HG03045 (cell line): ENCODE data around the gene C2CD3.
"Not testable (repeated sequence)": the region's sequence is repeated elsewhere in the genome, so short reads cannot be mapped to it uniquely, and the experiment has no call there.

Experiments
- ATAC-seq: cut with Tn5 transposase; IDR thresholded peaks from one replicate; pipeline ENCODE4 v1.9.1; 2021; ENCODE audit warnings: mild to moderate bottlenecking, moderate library complexity; ENCODE audit not compliant: unreplicated experiment

C2CD3 gene

GRCh38 chr11:74123008-74123448 is 47.8 kb downstream of the C2CD3 start:
- ATAC-seq = no peak

DNA sequence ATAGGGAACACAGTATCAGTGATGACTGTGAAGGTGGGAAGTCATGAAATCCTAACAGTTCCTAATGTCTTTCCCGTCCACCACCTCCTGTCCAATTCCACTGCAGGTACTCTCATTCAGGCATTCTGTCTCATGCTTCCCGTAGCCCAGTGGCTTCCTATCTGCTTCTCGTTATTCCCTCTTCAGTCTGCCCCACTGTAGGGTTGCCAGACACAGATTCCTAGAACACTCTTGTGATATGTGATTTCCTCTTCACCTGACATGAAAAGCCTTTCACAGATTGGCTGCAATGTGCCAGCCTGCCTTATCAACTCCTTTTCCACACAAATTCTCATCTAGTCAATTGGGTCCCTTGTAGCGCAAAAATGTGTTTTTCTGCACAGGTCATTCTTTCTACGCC is 49.0 kb downstream of the C2CD3 start:
- ATAC-seq = no peak

GRCh38 chr11:74120260-74121035 is 50.4 kb downstream of the C2CD3 start:
- not testable (repeated sequence) for ATAC-seq

DNA sequence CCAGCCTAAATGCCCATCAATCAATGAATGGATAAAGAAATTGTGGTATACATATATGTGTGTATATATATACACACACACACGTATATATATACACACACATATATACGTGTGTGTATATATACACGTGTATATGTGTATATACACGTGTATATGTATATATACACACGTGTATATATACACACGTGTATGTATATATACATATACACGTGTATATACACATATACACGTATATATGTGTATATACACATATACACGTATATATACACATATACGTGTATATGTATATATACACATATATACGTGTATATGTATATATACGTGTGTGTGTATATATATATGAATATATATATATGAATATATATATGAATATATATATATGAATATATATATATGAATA is 54.1 kb downstream of the C2CD3 start:
- ATAC-seq = no peak

DNA sequence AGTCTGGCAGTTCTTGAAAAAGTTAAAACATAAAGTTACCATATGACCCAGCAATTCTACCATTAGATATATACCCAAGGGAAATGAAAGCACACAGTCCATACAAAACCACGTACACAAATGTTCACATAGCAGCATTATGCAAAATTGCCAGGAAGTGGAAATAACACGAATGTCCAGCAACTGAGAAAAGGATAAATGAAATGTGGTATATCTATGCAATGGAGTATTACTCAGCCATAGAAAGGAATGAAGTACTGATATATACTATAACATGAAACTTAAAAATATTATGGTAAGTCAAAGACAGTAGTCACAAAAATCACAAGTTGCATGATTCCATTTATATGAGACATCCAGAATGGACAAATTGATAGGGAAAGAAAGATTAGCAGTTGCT is 57.9 kb downstream of the C2CD3 start:
- no peak for ATAC-seq

DNA sequence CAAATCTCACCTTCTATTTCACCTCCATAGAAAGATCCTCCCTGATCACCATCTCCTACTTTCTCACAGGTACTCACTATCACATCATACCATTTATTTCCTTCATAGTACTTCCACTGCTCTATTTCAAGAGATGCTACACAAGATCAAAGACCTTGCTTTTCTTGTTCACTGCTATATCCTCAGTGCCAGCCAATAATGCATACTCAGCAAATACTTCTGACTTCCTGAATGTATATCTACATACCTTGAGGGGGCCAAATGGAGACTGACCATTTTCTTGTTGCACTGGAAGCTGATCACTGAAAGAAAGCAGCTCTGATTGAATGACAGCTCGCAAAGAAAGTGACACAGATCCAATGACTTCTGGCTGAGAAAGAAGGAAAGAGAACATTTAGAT is 64.7 kb downstream of the C2CD3 start:
- no peak for ATAC-seq

DNA sequence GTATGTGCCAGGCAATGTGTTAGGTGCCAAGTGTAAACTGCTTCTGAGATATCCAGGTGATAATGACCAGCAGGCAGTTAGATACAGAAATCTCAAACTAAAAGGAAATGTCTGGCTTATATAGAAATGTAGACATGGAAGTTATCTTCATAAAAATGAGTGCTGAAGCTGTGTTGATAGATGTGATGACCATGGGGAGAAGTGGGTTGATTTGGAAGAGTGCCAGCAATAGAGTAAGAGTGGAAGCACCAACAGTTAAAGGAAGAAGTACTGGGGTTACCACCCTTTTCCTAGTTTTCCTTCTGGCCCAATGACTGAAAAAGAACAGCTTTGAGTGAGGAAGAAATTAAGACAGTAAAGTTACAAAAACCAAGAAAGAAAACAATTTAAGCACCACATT is 68.5 kb downstream of the C2CD3 start:
- ATAC-seq = no peak

DNA sequence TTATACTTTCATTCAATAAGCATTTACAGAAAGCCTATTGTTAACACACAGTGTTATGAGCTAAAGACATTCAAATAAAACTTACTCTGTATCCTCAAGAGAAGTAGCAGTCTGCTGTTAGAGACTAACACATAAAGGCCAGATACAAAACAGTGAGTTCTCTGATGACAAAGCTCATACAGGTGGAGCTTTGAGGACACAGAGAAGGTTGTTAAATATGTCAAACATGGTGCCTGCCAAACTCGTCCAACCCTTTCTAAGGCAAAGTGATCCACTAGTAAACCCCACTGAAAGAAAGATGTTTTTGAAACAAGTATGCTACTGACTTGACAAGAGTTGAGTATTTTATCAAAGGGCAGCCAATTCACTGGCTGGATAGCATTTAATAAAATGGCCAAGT is 70.1 kb downstream of the C2CD3 start:
- no peak for ATAC-seq

GRCh38 chr11:74100231-74100630 is 70.6 kb downstream of the C2CD3 start:
- no peak for ATAC-seq

DNA sequence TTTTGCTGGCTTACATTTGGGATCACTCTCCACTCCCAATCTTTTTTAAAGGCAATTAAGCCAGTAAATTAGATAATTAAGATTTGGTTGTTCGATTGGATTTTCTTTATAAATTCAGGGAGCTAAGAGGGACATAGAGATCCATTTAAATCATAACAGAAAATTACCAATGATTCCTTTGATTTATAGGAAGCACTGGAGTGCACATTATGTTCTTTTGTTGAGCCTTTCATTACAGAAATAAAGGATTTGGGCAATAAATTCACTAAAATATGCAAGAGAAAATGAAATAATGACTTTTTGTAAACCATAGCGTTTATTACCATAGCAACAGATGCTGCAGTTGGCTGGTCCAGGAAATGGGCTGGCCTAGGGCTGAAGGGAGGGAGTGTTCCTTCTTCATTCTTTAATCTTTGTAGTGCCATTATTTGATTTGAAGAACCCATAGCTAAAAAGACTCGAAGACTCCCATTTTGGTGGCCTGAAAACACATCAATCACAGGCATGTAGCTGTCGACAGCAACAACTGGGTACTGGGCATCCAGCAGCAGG is 73.0 kb downstream of the C2CD3 start:
- ATAC-seq = no peak

- ATAC-seq = no peak
Measured at GRCh38 chr11:74094393-74094792, 76.4 kb downstream of the C2CD3 start.

DNA sequence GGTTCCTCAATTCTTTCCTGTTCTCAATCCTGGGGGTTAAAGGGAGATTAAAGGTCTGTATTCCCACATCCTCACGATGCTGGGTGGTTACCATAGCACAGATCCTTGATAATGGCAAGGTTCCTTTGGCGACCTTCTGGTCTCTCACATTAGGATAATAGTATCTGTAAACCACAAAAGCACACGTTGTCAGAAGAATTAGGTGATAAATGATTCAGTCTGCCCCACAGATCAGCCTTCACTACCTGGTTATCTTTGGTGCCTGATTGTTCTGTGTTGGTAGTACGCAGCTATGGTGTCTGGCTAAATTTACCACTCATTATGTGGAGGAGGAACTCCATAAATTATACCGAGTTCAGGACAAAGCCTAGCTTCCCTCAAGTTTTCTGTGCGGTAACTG is 78.4 kb downstream of the C2CD3 start:
- ATAC-seq = no peak

DNA sequence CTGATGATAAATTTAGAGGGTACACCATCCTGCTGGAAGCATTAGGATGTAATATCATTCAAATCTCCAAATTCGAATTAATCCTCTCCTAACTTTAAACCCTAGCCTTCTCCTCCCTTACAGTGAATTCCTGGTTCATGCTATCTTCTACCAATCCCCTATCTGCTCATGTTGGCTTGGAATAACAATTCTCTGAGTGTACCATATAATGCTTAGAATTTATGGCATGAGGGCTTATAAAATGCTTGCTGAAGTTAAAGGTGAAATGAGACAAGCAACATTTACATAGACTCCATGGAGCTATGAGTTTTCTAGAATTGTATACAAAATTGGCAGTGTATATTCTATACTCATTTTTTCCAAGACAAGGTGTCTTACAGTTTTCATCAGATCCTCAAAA is 79.3 kb downstream of the C2CD3 start:
- no peak for ATAC-seq

- no peak for ATAC-seq
Measured at GRCh38 chr11:74090701-74091100, 80.1 kb downstream of the C2CD3 start.

DNA sequence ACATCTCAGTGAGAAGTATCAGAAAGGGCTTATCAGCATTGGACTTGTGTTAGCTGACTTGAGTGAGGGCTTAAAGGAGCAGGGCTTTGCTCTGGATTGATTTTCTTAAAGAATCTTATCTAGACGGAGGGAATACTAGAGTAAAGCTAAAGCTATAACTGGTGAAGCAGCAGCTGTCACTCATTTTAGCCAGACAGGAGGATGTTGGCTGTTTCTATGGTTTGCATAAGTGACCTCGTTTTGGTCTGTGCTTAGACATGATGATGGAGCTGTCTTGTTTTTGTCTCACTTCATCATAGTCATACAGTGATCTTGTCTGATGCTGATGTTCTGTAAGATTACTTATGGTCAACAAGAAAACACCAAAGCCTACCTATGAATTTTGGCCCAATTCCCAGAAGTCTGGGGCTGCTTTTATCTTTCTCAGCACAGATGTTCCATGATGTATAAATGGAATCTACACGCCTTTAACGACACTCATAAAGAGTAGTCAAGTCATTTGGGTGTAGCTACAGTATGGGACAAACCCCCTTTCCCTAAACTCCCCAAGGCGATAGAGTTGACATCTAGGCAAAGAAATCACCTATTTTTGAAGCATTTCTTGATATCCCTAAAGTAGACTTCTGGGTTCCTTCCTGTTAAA is 84.4 kb downstream of the C2CD3 start:
- ATAC-seq = no peak

DNA sequence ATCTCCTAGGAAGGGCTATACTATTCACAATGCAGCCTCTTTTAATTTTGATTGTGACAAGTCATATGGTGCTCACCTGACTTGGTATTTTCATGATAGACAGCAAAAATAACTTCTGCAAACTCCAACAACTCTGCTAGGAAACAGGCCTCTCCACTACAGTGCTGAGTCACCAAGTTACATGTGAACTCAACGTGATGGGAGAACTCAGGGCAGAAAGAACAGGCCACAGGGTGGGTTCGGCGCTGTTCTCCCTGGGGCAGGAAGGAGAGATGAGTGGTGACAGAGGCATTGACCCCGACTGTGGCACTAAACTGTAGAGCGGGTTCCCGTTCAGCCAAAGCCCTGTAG is 85.3 kb downstream of the C2CD3 start:
- no peak for ATAC-seq

DNA sequence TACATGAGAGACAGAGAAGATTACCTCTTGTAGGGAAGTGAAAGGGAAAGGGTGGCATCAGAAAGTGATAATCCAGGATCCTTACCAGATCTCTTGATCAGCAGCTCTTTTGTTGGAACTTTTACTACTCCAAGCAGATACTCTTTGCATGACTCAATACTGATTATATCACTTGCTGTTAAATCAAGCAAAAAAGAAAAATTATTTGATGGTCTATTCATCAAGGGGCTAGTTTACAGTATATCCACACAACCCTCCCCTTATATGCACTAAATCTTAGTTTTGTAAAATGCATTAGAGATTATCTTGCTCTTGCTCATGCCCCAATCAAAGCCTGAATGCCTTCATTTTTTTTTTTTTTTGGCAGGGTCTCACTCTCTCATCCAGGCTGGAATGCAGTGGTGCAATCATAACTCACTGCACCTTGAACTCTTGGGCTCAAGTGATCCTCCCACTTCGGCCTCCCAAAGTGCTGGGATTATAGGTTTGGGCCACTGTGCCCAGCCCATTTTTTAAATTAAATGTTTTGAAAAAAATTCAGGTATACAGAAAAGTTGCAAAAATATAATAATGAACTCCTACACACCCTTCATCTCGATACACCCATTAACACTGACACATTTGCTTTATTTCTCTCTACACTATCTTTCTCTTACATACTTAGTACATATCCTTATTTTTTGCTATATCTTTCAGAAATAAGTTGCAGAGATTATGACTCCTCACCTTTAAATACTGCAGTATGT is 85.8 kb downstream of the C2CD3 start:
- ATAC-seq = no peak

DNA sequence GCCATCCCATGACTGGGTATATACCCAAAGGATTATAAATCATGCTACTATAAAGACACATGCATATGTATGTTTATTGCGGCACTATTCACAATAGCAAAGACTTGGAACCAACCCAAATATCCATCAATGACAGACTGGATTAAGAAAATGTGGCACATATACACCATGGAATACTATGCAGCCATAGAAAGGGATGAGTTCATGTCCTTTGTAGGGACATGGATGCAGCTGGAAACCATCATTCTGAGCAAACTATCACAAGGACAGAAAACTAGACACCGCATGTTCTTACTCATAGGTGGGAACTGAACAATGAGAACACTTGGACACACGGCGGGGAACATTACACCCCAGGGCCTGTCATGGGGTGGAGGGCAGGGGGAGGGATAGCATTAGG is 86.9 kb downstream of the C2CD3 start:
- not testable (repeated sequence) for ATAC-seq

- ATAC-seq = no peak
Measured at GRCh38 chr11:74081428-74081827, 89.4 kb downstream of the C2CD3 start.

GRCh38 chr11:74077193-74077592 is 93.6 kb downstream of the C2CD3 start:
- ATAC-seq = no peak

DNA sequence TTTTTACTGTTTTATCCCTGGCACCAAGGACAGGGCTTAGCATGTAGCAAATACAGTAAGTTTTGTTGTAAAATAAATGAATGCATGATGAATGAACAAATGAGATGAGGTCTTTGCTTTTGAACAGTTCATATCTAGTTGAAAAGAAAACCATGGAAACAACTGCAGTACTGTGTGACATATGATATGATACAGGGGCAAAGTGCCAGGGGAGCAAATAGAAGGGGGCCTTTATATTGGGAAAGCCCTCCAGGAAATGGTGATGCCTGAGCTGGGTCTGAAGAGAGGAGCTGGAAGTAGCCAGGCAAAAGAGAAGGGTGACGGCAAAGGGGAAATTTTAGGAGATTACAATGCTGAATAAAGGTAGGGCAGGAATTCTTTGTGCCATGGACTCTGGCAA is 98.1 kb downstream of the C2CD3 start:
- no peak for ATAC-seq

GRCh38 chr11:74072286-74072685 is 98.5 kb downstream of the C2CD3 start:
- ATAC-seq = no peak
